WTC11 (cell line): ENCODE measurements around the gene CELF4. TPM values are rescaled to one million over a fixed set of nuclear protein-coding genes. Genes with fewer than 3 reads are reported as not detected.

Experiments
- ATAC-seq: fragments of 200-7000 bp; cut with Tn5 transposase; 2 replicates; pipeline ENCODE4 v1.10.0; 2021; ENCODE audit warnings: mild to moderate bottlenecking, moderate library complexity
- CTCF ChIA-PET: fragments of 300-600 bp; sonication (Branson Sonifier 250); formaldehyde crosslinking; loops from one replicate; lab custom pipeline; 2021; ENCODE audit warnings: antibody characterized with exemption; lab: Charles Lee
- POLR2A ChIA-PET: fragments of 350-600 bp; sonication (Branson Sonifier 250); formaldehyde crosslinking; loops from one replicate; lab custom pipeline; 2021; ENCODE audit warnings: antibody characterized with exemption; lab: Charles Lee
- DNase-seq: peaks from one replicate; pipeline ENCODE4 v3.0.0; 2021; ENCODE audit warnings: low spot score
- H3K27ac Mint-ChIP-seq: 2 replicates; pipeline ENCODE4 v1.8.0; 2021; ENCODE audit warnings: mixed read lengths
- H3K27me3 Mint-ChIP-seq: 2 replicates; pipeline ENCODE4 v1.8.0; 2021; ENCODE audit warnings: low read depth, mild to moderate bottlenecking, moderate library complexity, mixed read lengths
- H3K36me3 Mint-ChIP-seq: 2 replicates; pipeline ENCODE4 v1.8.0; 2021; ENCODE audit warnings: mixed read lengths
- H3K4me1 Mint-ChIP-seq: 2 replicates; pipeline ENCODE4 v1.8.0; 2022; ENCODE audit warnings: mixed read lengths
- H3K4me3 Mint-ChIP-seq: 2 replicates; pipeline ENCODE4 v1.8.0; 2021; ENCODE audit warnings: mild to moderate bottlenecking, moderate library complexity, mixed read lengths
- H3K9me3 Mint-ChIP-seq: 2 replicates; pipeline ENCODE4 v1.8.0; 2021; ENCODE audit warnings: mixed read lengths
- MXD4 ChIP-seq: fragments of 250-450 bp; sonication (Bioruptor Pico); IDR thresholded peaks from 2 replicates; pipeline ENCODE4 v1.8.0; 2021; ENCODE audit warnings: mild to moderate bottlenecking, moderate library complexity, borderline replicate concordance
- NFATC4 ChIP-seq: fragments of 250-450 bp; sonication (Bioruptor Pico); IDR thresholded peaks from 2 replicates; pipeline ENCODE4 v1.9.0; 2021; ENCODE audit warnings: mild to moderate bottlenecking
- NFYB ChIP-seq: sonication (generic); formaldehyde crosslinking; conservative IDR thresholded peaks from 2 replicates; pipeline ENCODE4 v1.8.0; 2022; ENCODE audit warnings: low read depth, missing genetic modification reagents
- SMAD4 ChIP-seq: sonication (generic); formaldehyde crosslinking; IDR thresholded peaks from 2 replicates; pipeline ENCODE4 v1.8.0; 2022; ENCODE audit warnings: mild to moderate bottlenecking, missing genetic modification reagents
- TCF7 ChIP-seq: sonication (generic); formaldehyde crosslinking; IDR thresholded peaks from 2 replicates; pipeline ENCODE4 v1.8.0; 2022; ENCODE audit warnings: mild to moderate bottlenecking, low read depth, missing genetic modification reagents, moderate library complexity
- ZNF219 ChIP-seq: sonication (generic); formaldehyde crosslinking; IDR thresholded peaks from 2 replicates; pipeline ENCODE4 v1.8.0; 2023; ENCODE audit warnings: missing genetic modification reagents, mild to moderate bottlenecking, borderline replicate concordance
- ZNF416 ChIP-seq: fragments of 250-450 bp; sonication (Bioruptor Pico); IDR thresholded peaks from 2 replicates; pipeline ENCODE4 v1.9.0; 2021; ENCODE audit warnings: mild to moderate bottlenecking, inconsistent platforms
- ZNF671 ChIP-seq: fragments of 250-450 bp; sonication (Bioruptor Pico); IDR thresholded peaks from 2 replicates; pipeline ENCODE4 v1.8.0; 2021; ENCODE audit warnings: mild to moderate bottlenecking
- total RNA-seq: library from RNA; stranded (reverse); gene quantifications from 3 replicates; pipeline ENCODE4 v1.2.3, GENCODE V29; 2021
- TF ChIP-seq, protein P1 (sequence below): sonication (generic); formaldehyde crosslinking; IDR thresholded peaks from 2 replicates; pipeline ENCODE4 v1.8.0; 2023; ENCODE audit warnings: mild to moderate bottlenecking, missing genetic modification reagents
- TF ChIP-seq, protein P2 (sequence below): sonication (generic); formaldehyde crosslinking; IDR thresholded peaks from 2 replicates; pipeline ENCODE4 v1.8.1; 2023; ENCODE audit warnings: mild to moderate bottlenecking, missing genetic modification reagents, borderline replicate concordance
- TF ChIP-seq, protein P3 (sequence below): sonication (generic); formaldehyde crosslinking; IDR thresholded peaks from 2 replicates; pipeline ENCODE4 v1.8.1; 2023; ENCODE audit warnings: mild to moderate bottlenecking, missing genetic modification reagents
- TF ChIP-seq, protein P4 (sequence below): fragments of 250-450 bp; sonication (Bioruptor Pico); IDR thresholded peaks from 2 replicates; pipeline ENCODE4 v1.9.0; 2021; ENCODE audit warnings: mild to moderate bottlenecking
- TF ChIP-seq, protein P5 (sequence below): sonication (generic); formaldehyde crosslinking; IDR thresholded peaks from 2 replicates; pipeline ENCODE4 v1.8.1; 2023; ENCODE audit warnings: mild to moderate bottlenecking, missing genetic modification reagents, moderate library complexity
- TF ChIP-seq, protein P6 (sequence below): fragments of 250-450 bp; sonication (Bioruptor Pico); IDR thresholded peaks from 2 replicates; pipeline ENCODE4 v1.8.0; 2021; ENCODE audit warnings: mild to moderate bottlenecking
- TF ChIP-seq, protein P7 (sequence below): sonication (generic); formaldehyde crosslinking; IDR thresholded peaks from 2 replicates; pipeline ENCODE4 v1.8.0; 2022; ENCODE audit warnings: mild to moderate bottlenecking, missing genetic modification reagents
- TF ChIP-seq, protein P8 (sequence below): sonication (generic); formaldehyde crosslinking; IDR thresholded peaks from 2 replicates; pipeline ENCODE4 v1.8.1; 2023; ENCODE audit warnings: mild to moderate bottlenecking, missing genetic modification reagents

CELF4 gene
- total RNA-seq, 1 experiment from 2014 or later, result 2.9 TPM

DNA sequence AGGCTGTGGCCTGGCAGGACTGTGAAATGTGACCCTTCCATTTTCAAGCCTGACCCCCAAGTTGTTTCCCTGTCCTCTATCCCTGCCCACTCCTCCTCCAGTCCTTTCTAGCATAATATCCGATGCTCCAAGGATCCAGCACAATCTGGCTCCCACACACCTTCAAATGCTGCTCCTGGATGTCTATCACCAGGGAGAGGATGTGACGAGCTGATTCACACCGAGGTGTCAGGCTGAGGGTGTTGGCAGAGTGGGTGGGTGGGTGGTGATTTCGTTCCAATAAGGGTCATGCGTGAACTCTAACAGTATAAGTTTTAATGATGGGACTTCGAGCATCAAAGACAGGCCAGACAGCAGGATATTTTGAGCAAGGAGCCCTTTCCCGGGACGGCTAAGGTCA, 107.8 kb downstream of the CELF4 start:
- no peak for ATAC-seq
- Mint-ChIP-seq H3K4me3 (no peak overlapping the region), H3K27me3 (peaks cover 11% of the 10 kb centered on the region), H3K27ac (no peak overlapping the region), H3K36me3 (no peaks in the 10 kb centered on the region), H3K4me1 (peaks cover 15% of the 10 kb centered on the region), H3K9me3 (no peaks in the 10 kb centered on the region)
- TF ChIP-seq NFYB (CRISPR knock-in tag) (no peak), SMAD4 (no peak), NFATC4 (no peak), MXD4 (no peak), ZNF416 (CRISPR knock-in tag) (no peak)
- TF ChIP-seq, protein P1, sequence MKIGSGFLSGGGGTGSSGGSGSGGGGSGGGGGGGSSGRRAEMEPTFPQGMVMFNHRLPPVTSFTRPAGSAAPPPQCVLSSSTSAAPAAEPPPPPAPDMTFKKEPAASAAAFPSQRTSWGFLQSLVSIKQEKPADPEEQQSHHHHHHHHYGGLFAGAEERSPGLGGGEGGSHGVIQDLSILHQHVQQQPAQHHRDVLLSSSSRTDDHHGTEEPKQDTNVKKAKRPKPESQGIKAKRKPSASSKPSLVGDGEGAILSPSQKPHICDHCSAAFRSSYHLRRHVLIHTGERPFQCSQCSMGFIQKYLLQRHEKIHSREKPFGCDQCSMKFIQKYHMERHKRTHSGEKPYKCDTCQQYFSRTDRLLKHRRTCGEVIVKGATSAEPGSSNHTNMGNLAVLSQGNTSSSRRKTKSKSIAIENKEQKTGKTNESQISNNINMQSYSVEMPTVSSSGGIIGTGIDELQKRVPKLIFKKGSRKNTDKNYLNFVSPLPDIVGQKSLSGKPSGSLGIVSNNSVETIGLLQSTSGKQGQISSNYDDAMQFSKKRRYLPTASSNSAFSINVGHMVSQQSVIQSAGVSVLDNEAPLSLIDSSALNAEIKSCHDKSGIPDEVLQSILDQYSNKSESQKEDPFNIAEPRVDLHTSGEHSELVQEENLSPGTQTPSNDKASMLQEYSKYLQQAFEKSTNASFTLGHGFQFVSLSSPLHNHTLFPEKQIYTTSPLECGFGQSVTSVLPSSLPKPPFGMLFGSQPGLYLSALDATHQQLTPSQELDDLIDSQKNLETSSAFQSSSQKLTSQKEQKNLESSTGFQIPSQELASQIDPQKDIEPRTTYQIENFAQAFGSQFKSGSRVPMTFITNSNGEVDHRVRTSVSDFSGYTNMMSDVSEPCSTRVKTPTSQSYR (CRISPR knock-in tag), result no peak
- TF ChIP-seq, protein P2, sequence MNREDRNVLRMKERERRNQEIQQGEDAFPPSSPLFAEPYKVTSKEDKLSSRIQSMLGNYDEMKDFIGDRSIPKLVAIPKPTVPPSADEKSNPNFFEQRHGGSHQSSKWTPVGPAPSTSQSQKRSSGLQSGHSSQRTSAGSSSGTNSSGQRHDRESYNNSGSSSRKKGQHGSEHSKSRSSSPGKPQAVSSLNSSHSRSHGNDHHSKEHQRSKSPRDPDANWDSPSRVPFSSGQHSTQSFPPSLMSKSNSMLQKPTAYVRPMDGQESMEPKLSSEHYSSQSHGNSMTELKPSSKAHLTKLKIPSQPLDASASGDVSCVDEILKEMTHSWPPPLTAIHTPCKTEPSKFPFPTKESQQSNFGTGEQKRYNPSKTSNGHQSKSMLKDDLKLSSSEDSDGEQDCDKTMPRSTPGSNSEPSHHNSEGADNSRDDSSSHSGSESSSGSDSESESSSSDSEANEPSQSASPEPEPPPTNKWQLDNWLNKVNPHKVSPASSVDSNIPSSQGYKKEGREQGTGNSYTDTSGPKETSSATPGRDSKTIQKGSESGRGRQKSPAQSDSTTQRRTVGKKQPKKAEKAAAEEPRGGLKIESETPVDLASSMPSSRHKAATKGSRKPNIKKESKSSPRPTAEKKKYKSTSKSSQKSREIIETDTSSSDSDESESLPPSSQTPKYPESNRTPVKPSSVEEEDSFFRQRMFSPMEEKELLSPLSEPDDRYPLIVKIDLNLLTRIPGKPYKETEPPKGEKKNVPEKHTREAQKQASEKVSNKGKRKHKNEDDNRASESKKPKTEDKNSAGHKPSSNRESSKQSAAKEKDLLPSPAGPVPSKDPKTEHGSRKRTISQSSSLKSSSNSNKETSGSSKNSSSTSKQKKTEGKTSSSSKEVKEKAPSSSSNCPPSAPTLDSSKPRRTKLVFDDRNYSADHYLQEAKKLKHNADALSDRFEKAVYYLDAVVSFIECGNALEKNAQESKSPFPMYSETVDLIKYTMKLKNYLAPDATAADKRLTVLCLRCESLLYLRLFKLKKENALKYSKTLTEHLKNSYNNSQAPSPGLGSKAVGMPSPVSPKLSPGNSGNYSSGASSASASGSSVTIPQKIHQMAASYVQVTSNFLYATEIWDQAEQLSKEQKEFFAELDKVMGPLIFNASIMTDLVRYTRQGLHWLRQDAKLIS (CRISPR knock-in tag), result no peak
- TF ChIP-seq, protein P3, sequence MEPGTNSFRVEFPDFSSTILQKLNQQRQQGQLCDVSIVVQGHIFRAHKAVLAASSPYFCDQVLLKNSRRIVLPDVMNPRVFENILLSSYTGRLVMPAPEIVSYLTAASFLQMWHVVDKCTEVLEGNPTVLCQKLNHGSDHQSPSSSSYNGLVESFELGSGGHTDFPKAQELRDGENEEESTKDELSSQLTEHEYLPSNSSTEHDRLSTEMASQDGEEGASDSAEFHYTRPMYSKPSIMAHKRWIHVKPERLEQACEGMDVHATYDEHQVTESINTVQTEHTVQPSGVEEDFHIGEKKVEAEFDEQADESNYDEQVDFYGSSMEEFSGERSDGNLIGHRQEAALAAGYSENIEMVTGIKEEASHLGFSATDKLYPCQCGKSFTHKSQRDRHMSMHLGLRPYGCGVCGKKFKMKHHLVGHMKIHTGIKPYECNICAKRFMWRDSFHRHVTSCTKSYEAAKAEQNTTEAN (CRISPR knock-in tag), result no peak
- TF ChIP-seq, protein P4, sequence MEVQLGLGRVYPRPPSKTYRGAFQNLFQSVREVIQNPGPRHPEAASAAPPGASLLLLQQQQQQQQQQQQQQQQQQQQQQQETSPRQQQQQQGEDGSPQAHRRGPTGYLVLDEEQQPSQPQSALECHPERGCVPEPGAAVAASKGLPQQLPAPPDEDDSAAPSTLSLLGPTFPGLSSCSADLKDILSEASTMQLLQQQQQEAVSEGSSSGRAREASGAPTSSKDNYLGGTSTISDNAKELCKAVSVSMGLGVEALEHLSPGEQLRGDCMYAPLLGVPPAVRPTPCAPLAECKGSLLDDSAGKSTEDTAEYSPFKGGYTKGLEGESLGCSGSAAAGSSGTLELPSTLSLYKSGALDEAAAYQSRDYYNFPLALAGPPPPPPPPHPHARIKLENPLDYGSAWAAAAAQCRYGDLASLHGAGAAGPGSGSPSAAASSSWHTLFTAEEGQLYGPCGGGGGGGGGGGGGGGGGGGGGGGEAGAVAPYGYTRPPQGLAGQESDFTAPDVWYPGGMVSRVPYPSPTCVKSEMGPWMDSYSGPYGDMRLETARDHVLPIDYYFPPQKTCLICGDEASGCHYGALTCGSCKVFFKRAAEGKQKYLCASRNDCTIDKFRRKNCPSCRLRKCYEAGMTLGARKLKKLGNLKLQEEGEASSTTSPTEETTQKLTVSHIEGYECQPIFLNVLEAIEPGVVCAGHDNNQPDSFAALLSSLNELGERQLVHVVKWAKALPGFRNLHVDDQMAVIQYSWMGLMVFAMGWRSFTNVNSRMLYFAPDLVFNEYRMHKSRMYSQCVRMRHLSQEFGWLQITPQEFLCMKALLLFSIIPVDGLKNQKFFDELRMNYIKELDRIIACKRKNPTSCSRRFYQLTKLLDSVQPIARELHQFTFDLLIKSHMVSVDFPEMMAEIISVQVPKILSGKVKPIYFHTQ (CRISPR knock-in tag), result no peak
- TF ChIP-seq, protein P5, sequence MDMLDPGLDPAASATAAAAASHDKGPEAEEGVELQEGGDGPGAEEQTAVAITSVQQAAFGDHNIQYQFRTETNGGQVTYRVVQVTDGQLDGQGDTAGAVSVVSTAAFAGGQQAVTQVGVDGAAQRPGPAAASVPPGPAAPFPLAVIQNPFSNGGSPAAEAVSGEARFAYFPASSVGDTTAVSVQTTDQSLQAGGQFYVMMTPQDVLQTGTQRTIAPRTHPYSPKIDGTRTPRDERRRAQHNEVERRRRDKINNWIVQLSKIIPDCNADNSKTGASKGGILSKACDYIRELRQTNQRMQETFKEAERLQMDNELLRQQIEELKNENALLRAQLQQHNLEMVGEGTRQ (CRISPR knock-in tag), result no peak
- CTCF ChIA-PET, result interaction anchor here (0.7 to 2.4 kb wide), 3 partner anchors 9 to 80 kb away, joined by 3 to 7 read pairs (median 4); no protein-coding TSS in a partner anchor
- POLR2A ChIA-PET, result no interaction called here
- DNase-seq, result no peak

DNA sequence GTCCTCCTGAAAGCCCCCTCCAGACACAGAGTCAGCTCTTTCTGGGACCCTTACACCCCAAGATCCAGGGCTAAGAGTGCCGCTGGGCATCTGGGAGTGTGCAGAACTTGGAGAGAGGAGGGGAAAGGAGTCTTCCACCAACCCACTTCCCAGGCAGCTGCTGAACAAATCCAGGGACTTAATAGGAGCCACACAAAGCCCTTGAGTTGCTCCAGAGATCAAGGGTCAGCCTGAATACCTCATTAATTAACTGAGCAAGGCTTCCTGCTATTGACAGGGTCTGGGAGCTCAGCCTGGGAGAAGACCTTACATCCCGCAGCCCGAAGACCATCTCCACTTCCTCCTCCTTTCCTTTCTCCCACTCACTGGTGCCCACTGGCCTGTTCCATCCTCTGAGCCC, 108.3 kb downstream of the CELF4 start:
- Mint-ChIP-seq H3K27ac (no peak overlapping the region), H3K27me3 (peaks cover 10% of the 10 kb centered on the region), H3K9me3 (no peaks in the 10 kb centered on the region), H3K4me1 (peaks cover 18% of the 10 kb centered on the region), H3K36me3 (no peaks in the 10 kb centered on the region), H3K4me3 (no peak overlapping the region)
- ChIA-PET POLR2A (no interaction called here), CTCF (interaction anchor here (0.7 to 2.4 kb wide), 3 partner anchors 9 to 80 kb away, joined by 3 to 7 read pairs (median 4); no protein-coding TSS in a partner anchor)
- DNase-seq (no peak), ATAC-seq (no peak)
- TF ChIP-seq, protein P6, sequence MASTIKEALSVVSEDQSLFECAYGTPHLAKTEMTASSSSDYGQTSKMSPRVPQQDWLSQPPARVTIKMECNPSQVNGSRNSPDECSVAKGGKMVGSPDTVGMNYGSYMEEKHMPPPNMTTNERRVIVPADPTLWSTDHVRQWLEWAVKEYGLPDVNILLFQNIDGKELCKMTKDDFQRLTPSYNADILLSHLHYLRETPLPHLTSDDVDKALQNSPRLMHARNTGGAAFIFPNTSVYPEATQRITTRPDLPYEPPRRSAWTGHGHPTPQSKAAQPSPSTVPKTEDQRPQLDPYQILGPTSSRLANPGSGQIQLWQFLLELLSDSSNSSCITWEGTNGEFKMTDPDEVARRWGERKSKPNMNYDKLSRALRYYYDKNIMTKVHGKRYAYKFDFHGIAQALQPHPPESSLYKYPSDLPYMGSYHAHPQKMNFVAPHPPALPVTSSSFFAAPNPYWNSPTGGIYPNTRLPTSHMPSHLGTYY, result no peak
- TF ChIP-seq, protein P5 (CRISPR knock-in tag), result no peak
- no peak for TF ChIP-seq ZNF219 (CRISPR knock-in tag)
- no peak for TF ChIP-seq TCF7 (CRISPR knock-in tag)
- TF ChIP-seq, protein P7, sequence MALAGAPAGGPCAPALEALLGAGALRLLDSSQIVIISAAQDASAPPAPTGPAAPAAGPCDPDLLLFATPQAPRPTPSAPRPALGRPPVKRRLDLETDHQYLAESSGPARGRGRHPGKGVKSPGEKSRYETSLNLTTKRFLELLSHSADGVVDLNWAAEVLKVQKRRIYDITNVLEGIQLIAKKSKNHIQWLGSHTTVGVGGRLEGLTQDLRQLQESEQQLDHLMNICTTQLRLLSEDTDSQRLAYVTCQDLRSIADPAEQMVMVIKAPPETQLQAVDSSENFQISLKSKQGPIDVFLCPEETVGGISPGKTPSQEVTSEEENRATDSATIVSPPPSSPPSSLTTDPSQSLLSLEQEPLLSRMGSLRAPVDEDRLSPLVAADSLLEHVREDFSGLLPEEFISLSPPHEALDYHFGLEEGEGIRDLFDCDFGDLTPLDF, result no peak
- TF ChIP-seq, protein P8, sequence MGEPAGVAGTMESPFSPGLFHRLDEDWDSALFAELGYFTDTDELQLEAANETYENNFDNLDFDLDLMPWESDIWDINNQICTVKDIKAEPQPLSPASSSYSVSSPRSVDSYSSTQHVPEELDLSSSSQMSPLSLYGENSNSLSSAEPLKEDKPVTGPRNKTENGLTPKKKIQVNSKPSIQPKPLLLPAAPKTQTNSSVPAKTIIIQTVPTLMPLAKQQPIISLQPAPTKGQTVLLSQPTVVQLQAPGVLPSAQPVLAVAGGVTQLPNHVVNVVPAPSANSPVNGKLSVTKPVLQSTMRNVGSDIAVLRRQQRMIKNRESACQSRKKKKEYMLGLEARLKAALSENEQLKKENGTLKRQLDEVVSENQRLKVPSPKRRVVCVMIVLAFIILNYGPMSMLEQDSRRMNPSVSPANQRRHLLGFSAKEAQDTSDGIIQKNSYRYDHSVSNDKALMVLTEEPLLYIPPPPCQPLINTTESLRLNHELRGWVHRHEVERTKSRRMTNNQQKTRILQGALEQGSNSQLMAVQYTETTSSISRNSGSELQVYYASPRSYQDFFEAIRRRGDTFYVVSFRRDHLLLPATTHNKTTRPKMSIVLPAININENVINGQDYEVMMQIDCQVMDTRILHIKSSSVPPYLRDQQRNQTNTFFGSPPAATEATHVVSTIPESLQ (CRISPR knock-in tag), result no peak
- no peak for TF ChIP-seq ZNF671
